Spleen (tissue), 11 donors: ENCODE data around the gene TOM1L2. TPM values are rescaled to one million over a fixed set of nuclear protein-coding genes. Genes with fewer than 3 reads are reported as not detected.
"Not testable (repeated sequence)": the region's sequence is repeated elsewhere in the genome, so short reads cannot be mapped to it uniquely, and the experiment has no call there.

ENCODE experiments used
- DNase-seq: peaks from one replicate; pipeline ENCODE4 v3.0.0-alpha.2; 2020
- H3K27ac ChIP-seq, 8 donors: fragments of 200-600 bp; sonication (generic) in 7 of 8; 1 replicate in 4 of 8; 2 replicates in 4 of 8; pipeline versions ENCODE4 v1.5.0 to v1.8.0; 2016 to 2021; ENCODE audit warnings: inconsistent platforms in 4 of 8, mild to moderate bottlenecking in 4 of 8, moderate library complexity in 1 of 8
- H3K27me3 ChIP-seq, 7 donors: fragments of 200-600 bp; sonication (generic) in 6 of 7; replicated peaks in 1 of 7; 1 replicate in 4 of 7; 2 replicates in 3 of 7; pipeline versions ENCODE4 v1.5.0 to v1.8.0; 2016 to 2021; ENCODE audit warnings: inconsistent platforms in 3 of 7, mild to moderate bottlenecking in 1 of 7
- H3K36me3 ChIP-seq, 6 donors: fragments of 200-600 bp; sonication (generic) in 5 of 6; 1 replicate in 4 of 6; 2 replicates in 2 of 6; pipeline versions ENCODE4 v1.5.0 to v1.8.0; 2016 to 2021; ENCODE audit warnings: inconsistent platforms in 2 of 6
- H3K4me1 ChIP-seq, 6 donors: fragments of 200-600 bp; sonication (generic) in 5 of 6; 1 replicate in 3 of 6; 2 replicates in 3 of 6; pipeline versions ENCODE4 v1.5.0 to v1.8.0; 2016 to 2021; ENCODE audit warnings: inconsistent platforms in 3 of 6
- H3K4me3 ChIP-seq, 8 donors: fragments of 200-600 bp; sonication (generic) in 7 of 8; 1 replicate in 4 of 8; 2 replicates in 4 of 8; pipeline versions ENCODE4 v1.5.0 to v1.8.0; 2016 to 2021; ENCODE audit warnings: inconsistent platforms in 4 of 8, mild to moderate bottlenecking in 4 of 8, moderate library complexity in 2 of 8
- H3K9me3 ChIP-seq, 8 donors: fragments of 200-600 bp; sonication (generic) in 7 of 8; 1 replicate in 4 of 8; 2 replicates in 4 of 8; pipeline versions ENCODE4 v1.5.0 to v1.8.0; 2016 to 2021; ENCODE audit warnings: inconsistent platforms in 4 of 8
- CTCF ChIP-seq, 11 experiments: fragments of 200-600 bp in 7 of 11; fragments of 450-650 bp in 4 of 11; sonication (generic) in 4 of 11; IDR thresholded peaks in 8 of 11; conservative IDR thresholded peaks in 3 of 11; 1 replicate in 7 of 11; 2 replicates in 4 of 11; pipeline versions ENCODE4 v1.4.0 to v1.8.0; 2016 to 2021; ENCODE audit warnings: antibody characterized with exemption in 11 of 11, inconsistent platforms in 4 of 11, mild to moderate bottlenecking in 1 of 11
- POLR2A ChIP-seq, 3 donors: fragments of 450-650 bp; IDR thresholded peaks; one replicate each; pipeline ENCODE4 v1.5.1; 2017; ENCODE audit warnings: antibody characterized with exemption in 3 of 3, mild to moderate bottlenecking in 1 of 3
- POLR2AphosphoS5 ChIP-seq, 3 donors: sonication (generic); formaldehyde crosslinking; IDR thresholded peaks; one replicate each; pipeline ENCODE4 v1.5.1; 2017; ENCODE audit warnings: antibody characterized with exemption in 3 of 3
- WGBS, 5 donors: extraction: QIAGEN DNeasy Blood & Tissue Kit in 3 of 5; methylation state at CpG; one replicate each; pipeline versions ENCODE4 v1.1.5 to v1.1.7; 2013 to 2018; 5-methylcytosine and 5-hydroxymethylcytosine counted together
- intact Hi-C: fragments of 100-400 bp; cut with DNase I; formaldehyde crosslinking; loops from one replicate; pipeline ENCODE4 v1.15.0; 2023; ENCODE audit warnings: low total_unique reads
- polyA plus RNA-seq, 3 donors: library from polyadenylated mRNA; stranded (reverse); fragments of 200-250 nt; gene quantifications; one replicate each; pipeline ENCODE4 v1.2.1, GENCODE V29; 2013
- total RNA-seq, 7 donors: library from RNA; depleted of rRNA in 3 of 7; stranded (reverse); fragments of >200 nt in 3 of 7; fragmentation: NEBNext Ultra II Directional in 4 of 7; extraction: Animal tissue kit (Norgen Biotek cat#: 25700) in 4 of 7; gene quantifications; one replicate each; pipeline versions ENCODE4 v1.1.0 to v1.2.1, GENCODE V29; 2016 to 2021
- donor health status: healthy with polysubstance abuse.
- donor health status: DM: no; HTN: no; CAD: no; lungs with moderate emphysema.
- donor health status: DM: no; HTN: no; CAD: no.
- donor health status: Bipolar disorder and iron deficiency.
- donor health status: healthy.
- donor health status: DM: no; HTN: no; CAD: no.
- donor health status: DM: yes; HTN: yes; CAD: no.

The TOM1L2 gene
- total and polyA plus RNA-seq, 10 donors = 5.3 to 82.6 (median 53.6) TPM

- Histone ChIP-seq H3K4me1 (peaks cover 13 to 66% (median 33%) of the 10 kb centered on the region in 6 donors), H3K27ac (peak overlapping the region; percentile 55 to 79 (median 72)), H3K36me3 (peaks cover 0 to 4% (median 0%) of the 10 kb centered on the region in 6 donors), H3K27me3 (no peaks in the 10 kb centered on the region), H3K9me3 (no peaks in the 10 kb centered on the region), H3K4me3 (no peak overlapping the region)
- intact Hi-C loops = no loop called here
- TF ChIP-seq CTCF (IDR thresholded peaks at IDR 0.05 in 8 of 11, conservative IDR thresholded peaks at IDR 0.05 in 3 of 11) = no peak
- TF ChIP-seq POLR2AphosphoS5 (IDR thresholded peaks at IDR 0.05) = no peak
- no peak for TF ChIP-seq POLR2A (IDR thresholded peaks at IDR 0.05)
- 89 to 95% (median 89%) methylated on average over 5 of the region's 5 CpGs for WGBS, 5 donors
- no peak for DNase-seq
These were observed 11.6 kb downstream of the TOM1L2 start for GRCh38 chr17:17960500-17961030.

GRCh38 chr17:17959520-17960361 lies 12.5 kb downstream of the TOM1L2 start:
- peak overlapping the region; percentile 55 to 79 (median 72) for H3K27ac ChIP-seq

GRCh38 chr17:17958982-17959381 lies 13.2 kb downstream of the TOM1L2 start:
- no peaks in the 10 kb centered on the region for H3K27me3 ChIP-seq
- H3K4me1 ChIP-seq = peaks cover 13 to 61% (median 33%) of the 10 kb centered on the region in 6 donors
- TF ChIP-seq CTCF (IDR thresholded peaks at IDR 0.05 in 8 of 11, conservative IDR thresholded peaks at IDR 0.05 in 3 of 11) = no peak
- no peak for TF ChIP-seq POLR2A (IDR thresholded peaks at IDR 0.05)
- TF ChIP-seq POLR2AphosphoS5 (IDR thresholded peaks at IDR 0.05) = no peak
- intact Hi-C loops = no loop called here
- peaks cover 0 to 12% (median 0%) of the 10 kb centered on the region in 6 donors for H3K36me3 ChIP-seq
- no peaks in the 10 kb centered on the region for H3K9me3 ChIP-seq
- WGBS, 5 donors = 75 to 87% (median 82%) methylated on average over 5 of the region's 5 CpGs
- no peak overlapping the region for H3K4me3 ChIP-seq
- DNase-seq = no peak
- peak overlapping the region; percentile 55 to 79 (median 72) for H3K27ac ChIP-seq

More at GRCh38 chr17:17959520-17960361, 12.5 kb downstream of the TOM1L2 start:
- DNase-seq = no peak
- WGBS, 5 donors = 40 to 57% (median 50%) methylated on average over 7 of the region's 7 CpGs
- TF ChIP-seq CTCF (IDR thresholded peaks at IDR 0.05 in 8 of 11, conservative IDR thresholded peaks at IDR 0.05 in 3 of 11) = no peak
- TF ChIP-seq POLR2AphosphoS5 (IDR thresholded peaks at IDR 0.05) = no peak
- no peak for TF ChIP-seq POLR2A (IDR thresholded peaks at IDR 0.05)
- H3K4me3 ChIP-seq = peak overlapping the region in 1 of 8 donors; percentile 11
- no peaks in the 10 kb centered on the region for H3K27me3 ChIP-seq
- intact Hi-C loops = no loop called here
- peaks cover 0 to 12% (median 0%) of the 10 kb centered on the region in 6 donors for H3K36me3 ChIP-seq
- H3K4me1 ChIP-seq = peaks cover 13 to 66% (median 33%) of the 10 kb centered on the region in 6 donors
- no peaks in the 10 kb centered on the region for H3K9me3 ChIP-seq

- peak overlapping the region in 7 of 8 donors; percentile 67 to 79 (median 73) for H3K27ac ChIP-seq
These were observed 14.7 kb downstream of the TOM1L2 start for GRCh38 chr17:17957584-17957916.

GRCh38 chr17:17955790-17956341 lies 16.3 kb downstream of the TOM1L2 start:
- H3K27me3 ChIP-seq = not testable (repeated sequence)

More at GRCh38 chr17:17957584-17957916, 14.7 kb downstream of the TOM1L2 start:
- Histone ChIP-seq H3K4me3 (no peak overlapping the region), H3K36me3 (peaks cover 0 to 12% (median 0%) of the 10 kb centered on the region in 6 donors), H3K27me3 (no peaks in the 10 kb centered on the region), H3K4me1 (peaks cover 13 to 60% (median 36%) of the 10 kb centered on the region in 6 donors), H3K9me3 (no peaks in the 10 kb centered on the region)
- 85 to 95% (median 93%) methylated on average over 7 of the region's 7 CpGs for WGBS, 5 donors
- TF ChIP-seq POLR2A (IDR thresholded peaks at IDR 0.05) (no peak), CTCF (IDR thresholded peaks at IDR 0.05 in 8 of 11, conservative IDR thresholded peaks at IDR 0.05 in 3 of 11) (no peak), POLR2AphosphoS5 (IDR thresholded peaks at IDR 0.05) (no peak)
- intact Hi-C loops = no loop called here
- DNase-seq = no peak

More at GRCh38 chr17:17955790-17956341, 16.3 kb downstream of the TOM1L2 start:
- intact Hi-C loops, H3K27ac ChIP-seq, H3K4me3 ChIP-seq, H3K9me3 ChIP-seq, DNase-seq: not testable (repeated sequence)
- Histone ChIP-seq H3K36me3 (peaks cover 0 to 12% (median 0%) of the 10 kb centered on the region in 6 donors), H3K4me1 (peaks cover 13 to 55% (median 36%) of the 10 kb centered on the region in 6 donors)
- 93 to 98% (median 97%) methylated on average over 12 of the region's 12 CpGs for WGBS, 5 donors
